PC-3 (cell line): ENCODE results near the gene FAM13A. TPM values are rescaled to one million over a fixed set of nuclear protein-coding genes. Genes with fewer than 3 reads are reported as not detected.

Source experiments
- ATAC-seq: fragments of 200-7000 bp; cut with Tn5 transposase; 2 replicates; pipeline ENCODE4 v1.9.1; 2020; ENCODE audit warnings: mild to moderate bottlenecking, moderate library complexity
- BruUV-seq: library from RNA; stranded (reverse); fragments of 400-500 nt; replicated peaks from 2 replicates; lab custom pipeline; 2021; lab: Mats Ljungman, UMichigan
- CTCF ChIA-PET: fragments of 300-600 bp; sonication (Branson Sonifier 250); formaldehyde crosslinking; loops from one replicate; lab custom pipeline; 2022; ENCODE audit warnings: antibody characterized with exemption; lab: Charles Lee
- POLR2A ChIA-PET: fragments of 300-600 bp; sonication (Branson Sonifier 250); formaldehyde crosslinking; loops from one replicate; lab custom pipeline; 2022; ENCODE audit warnings: antibody characterized with exemption; ENCODE audit not compliant: unreplicated experiment; lab: Charles Lee
- DNase-seq: peaks from one replicate; pipeline ENCODE4 v3.0.0-alpha.2; 2015
- H2AFZ ChIP-seq: fragments of 300-600 bp; sonication (generic); 2 replicates; pipeline ENCODE4 v1.6.0; 2016; ENCODE audit warnings: antibody characterized with exemption, low read length
- H3F3A ChIP-seq: fragments of 300-600 bp; sonication (generic); one replicate; pipeline ENCODE4 v1.6.0; 2017; ENCODE audit warnings: antibody characterized with exemption, low read length, control low read depth, mild to moderate bottlenecking; ENCODE audit not compliant: unreplicated experiment
- H3K27ac ChIP-seq: fragments of 300-600 bp; sonication (generic); 2 replicates; pipeline ENCODE4 v1.5.1; 2016; ENCODE audit warnings: mild to moderate bottlenecking, low read length
- H3K27me3 ChIP-seq: fragments of 300-600 bp; sonication (generic); 2 replicates; pipeline ENCODE4 v1.6.1; 2016; ENCODE audit warnings: low read length, mixed read lengths
- H3K36me3 ChIP-seq: fragments of 300-600 bp; sonication (generic); 2 replicates; pipeline ENCODE4 v1.6.1; 2016; ENCODE audit warnings: low read depth, mixed run types, low read length, mixed read lengths
- H3K4me1 ChIP-seq: fragments of 300-600 bp; sonication (generic); 2 replicates; pipeline ENCODE4 v1.5.1; 2016; ENCODE audit warnings: low read length; ENCODE audit not compliant: insufficient read depth
- H3K4me2 ChIP-seq: fragments of 300-600 bp; sonication (generic); 2 replicates; pipeline ENCODE4 v1.6.0; 2016; ENCODE audit warnings: low read length
- H3K4me3 ChIP-seq: fragments of 300-600 bp; sonication (generic); 2 replicates; pipeline ENCODE4 v1.5.1; 2016; ENCODE audit warnings: mild to moderate bottlenecking, low read length, mixed read lengths
- H3K79me2 ChIP-seq: fragments of 300-600 bp; sonication (generic); 2 replicates; pipeline ENCODE4 v1.6.1; 2017; ENCODE audit warnings: low read length, mixed read lengths
- H3K9ac ChIP-seq: fragments of 300-600 bp; sonication (generic); 2 replicates; pipeline ENCODE4 v1.6.0; 2016; ENCODE audit warnings: mild to moderate bottlenecking, low read length
- H3K9me2 ChIP-seq: fragments of 300-600 bp; sonication (generic); replicated peaks from 2 replicates; pipeline ENCODE4 v1.6.1; 2016; ENCODE audit warnings: mixed run types, low read length, mixed read lengths
- H3K9me3 ChIP-seq: fragments of 300-600 bp; sonication (generic); 2 replicates; pipeline ENCODE4 v1.6.1; 2016; ENCODE audit warnings: low read length, mixed read lengths
- H4K20me1 ChIP-seq: fragments of 300-600 bp; sonication (generic); 2 replicates; pipeline ENCODE4 v1.6.1; 2016; ENCODE audit warnings: low read length, mixed read lengths
- CTCF ChIP-seq: fragments of 300-600 bp; sonication (generic); conservative IDR thresholded peaks from 2 replicates; pipeline ENCODE4 v1.5.1; 2017; ENCODE audit warnings: antibody characterized with exemption, low read depth, mild to moderate bottlenecking, low read length
- EZH2 ChIP-seq: fragments of 300-600 bp; sonication (generic); IDR thresholded peaks from one replicate; pipeline ENCODE4 v1.6.1; 2017; ENCODE audit warnings: antibody characterized with exemption, mild to moderate bottlenecking, low read length; ENCODE audit not compliant: unreplicated experiment
- EZH2phosphoT487 ChIP-seq: fragments of 300-600 bp; sonication (generic); IDR thresholded peaks from 2 replicates; pipeline ENCODE4 v1.6.1; 2018; ENCODE audit warnings: mild to moderate bottlenecking, antibody characterized with exemption, low read length, borderline replicate concordance
- intact Hi-C: fragments of 100-400 bp; cut with micrococcal nuclease; formaldehyde crosslinking; loops from 2 replicates; pipeline ENCODE4 v1.9.0; 2023
- total RNA-seq: library from RNA; depleted of rRNA; stranded (reverse); fragments of >200 nt; gene quantifications from 2 replicates; pipeline ENCODE4 v1.2.3, GENCODE V29; 2014

The FAM13A gene
- total RNA-seq, 1 experiment from 2014 or later: 8.6 TPM

GRCh38 chr4:88953400-88953799 lies 103.6 kb downstream of the FAM13A start:
- H3K79me2 ChIP-seq: no peaks in the 10 kb centered on the region
- no peak overlapping the region for H3K4me2 ChIP-seq
- DNase-seq (no peak), ATAC-seq (no peak)
- intact Hi-C loops: no loop called here
- H3K9me2 ChIP-seq: no peaks in the 10 kb centered on the region
- no peaks in the 10 kb centered on the region for H3K36me3 ChIP-seq
- H3K27ac ChIP-seq: no peak overlapping the region
- H3K9ac ChIP-seq: no peak overlapping the region
- H3K4me3 ChIP-seq: no peak overlapping the region
- no peaks in the 10 kb centered on the region for H3F3A ChIP-seq
- ChIA-PET CTCF (no interaction called here), POLR2A (no interaction called here)
- no peak overlapping the region for H2AFZ ChIP-seq
- no peaks in the 10 kb centered on the region for H3K4me1 ChIP-seq
- H4K20me1 ChIP-seq: no peaks in the 10 kb centered on the region
- no peaks in the 10 kb centered on the region for H3K9me3 ChIP-seq
- H3K27me3 ChIP-seq: no peaks in the 10 kb centered on the region
- TF ChIP-seq EZH2 (no peak), EZH2phosphoT487 (no peak), CTCF (no peak)
- no TSS peak for BruUV-seq

DNA sequence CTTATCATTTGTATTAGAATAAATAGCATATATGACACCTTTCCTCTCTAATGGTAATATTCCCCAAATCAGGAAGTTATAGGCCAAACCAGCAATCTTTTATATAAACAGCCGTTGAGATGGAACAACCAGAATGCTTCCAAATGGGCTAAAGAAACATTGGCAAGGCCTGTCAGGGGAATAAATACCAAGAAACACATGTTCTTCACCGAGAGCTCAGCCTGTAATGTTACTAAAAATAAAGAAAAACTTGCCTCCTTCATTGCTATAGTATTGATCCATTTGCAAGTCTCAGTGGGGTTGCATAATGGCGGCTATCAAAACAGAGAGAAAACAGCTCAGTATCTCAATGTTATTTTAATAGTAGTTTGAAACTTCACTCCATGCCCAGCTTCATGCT lies 104.9 kb downstream of the FAM13A start:
- H3K9me3 ChIP-seq: no peaks in the 10 kb centered on the region
- no peaks in the 10 kb centered on the region for H3K36me3 ChIP-seq
- H3K4me3 ChIP-seq: no peak overlapping the region
- no peak overlapping the region for H3K27ac ChIP-seq
- ATAC-seq: no peak
- ChIA-PET POLR2A (no interaction called here), CTCF (no interaction called here)
- DNase-seq: no peak
- no peaks in the 10 kb centered on the region for H3K9me2 ChIP-seq
- no peak overlapping the region for H3K9ac ChIP-seq
- no peaks in the 10 kb centered on the region for H3F3A ChIP-seq
- H2AFZ ChIP-seq: no peak overlapping the region
- BruUV-seq: no TSS peak
- intact Hi-C loops: no loop called here
- no peaks in the 10 kb centered on the region for H3K27me3 ChIP-seq
- TF ChIP-seq EZH2 (no peak), EZH2phosphoT487 (no peak), CTCF (no peak)
- no peaks in the 10 kb centered on the region for H3K79me2 ChIP-seq
- H3K4me1 ChIP-seq: no peaks in the 10 kb centered on the region
- H4K20me1 ChIP-seq: no peaks in the 10 kb centered on the region
- no peak overlapping the region for H3K4me2 ChIP-seq

DNA sequence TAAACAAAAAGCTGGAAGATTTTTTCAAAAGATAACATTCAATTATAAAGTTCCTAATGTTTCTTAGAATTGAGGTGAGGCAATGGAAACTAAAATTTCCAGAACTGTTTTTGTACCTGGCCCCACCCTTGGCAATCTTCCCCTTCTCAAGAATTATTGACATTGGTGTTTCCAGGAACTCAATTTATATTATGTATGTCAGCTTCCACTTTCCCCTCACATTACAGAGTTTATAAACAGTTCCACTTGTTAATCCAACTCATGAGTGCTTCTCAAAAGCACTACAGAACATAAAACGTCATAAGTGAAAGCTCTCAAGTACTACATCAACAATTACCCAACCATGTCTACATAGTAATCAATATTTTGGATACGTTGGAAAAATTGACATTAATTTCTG lies 107.4 kb downstream of the FAM13A start:
- Histone ChIP-seq H3K27me3 (no peaks in the 10 kb centered on the region), H3F3A (no peaks in the 10 kb centered on the region), H3K4me3 (no peak overlapping the region), H3K9me2 (no peaks in the 10 kb centered on the region), H2AFZ (no peak overlapping the region), H3K4me1 (peaks cover 6% of the 10 kb centered on the region; the same call in 1 of the 2 replicates), H3K9ac (no peak overlapping the region), H4K20me1 (no peaks in the 10 kb centered on the region), H3K36me3 (no peaks in the 10 kb centered on the region), H3K4me2 (no peak overlapping the region), H3K27ac (no peak overlapping the region), H3K79me2 (no peaks in the 10 kb centered on the region), H3K9me3 (no peaks in the 10 kb centered on the region)
- ChIA-PET CTCF (no interaction called here), POLR2A (no interaction called here)
- ATAC-seq (no peak), DNase-seq (no peak)
- no peak for TF ChIP-seq CTCF
- TF ChIP-seq EZH2phosphoT487: no peak
- no peak for TF ChIP-seq EZH2
- no TSS peak for BruUV-seq
- intact Hi-C loops: no loop called here
